GM12878 (cell line): ENCODE data around the gene RAMP1. TPM values are rescaled to one million over a fixed set of nuclear protein-coding genes. Genes with fewer than 3 reads are reported as not detected.

Experiments
- HDAC2 ChIP-seq: fragments of 200-600 bp; sonication (generic); IDR thresholded peaks from 2 replicates; pipeline ENCODE4 v1.6.1; 2017
- KLF5 ChIP-seq: fragments of 450-650 bp; IDR thresholded peaks from 2 replicates; pipeline ENCODE4 v1.6.1; 2014; ENCODE audit warnings: mild to moderate bottlenecking; ENCODE audit not compliant: partially characterized antibody
- POLR2AphosphoS5 ChIP-seq: IDR thresholded peaks from 2 replicates; pipeline ENCODE4 v1.6.1; 2011; ENCODE audit warnings: mild to moderate bottlenecking, low read length, inconsistent platforms
- SREBF2 ChIP-seq: IDR thresholded peaks from 2 replicates; pipeline ENCODE4 v1.6.1; 2012; ENCODE audit warnings: mild to moderate bottlenecking, low read length
- polyA plus RNA-seq, 11 experiments: library from polyadenylated mRNA; depleted of rRNA in 4 of 11; unstranded in 6 of 11; stranded (reverse) in 5 of 11; fragments of >200 nt; fragmentation: Nextera tagmentation in 4 of 11; fragmentation: Illumina TruSeq in 1 of 11; extraction: Ambion mirVana in 4 of 11; extraction: Trizol in 1 of 11; gene quantifications; 1 replicate in 1 of 11; 2 replicates in 10 of 11; pipeline versions ENCODE4 v1.2.1 to v1.2.3, GENCODE V29; 2011 to 2016; ENCODE audit warnings: inconsistent platforms in 2 of 11, missing spikeins in 2 of 11, low read depth in 1 of 11
- total RNA-seq, 4 experiments: library from RNA; depleted of rRNA in 3 of 4; stranded (reverse); fragments of >200 nt in 3 of 4; fragmentation: Illumina TruSeq in 1 of 4; extraction: Trizol in 1 of 4; gene quantifications; 2 replicates each; pipeline versions ENCODE4 v1.2.1 to v1.2.3, GENCODE V29; 2013 to 2021
- TF ChIP-seq, protein P1 (sequence below): IDR thresholded peaks from 2 replicates; pipeline ENCODE4 v1.6.1; 2011; ENCODE audit warnings: borderline replicate concordance, low read depth, mild to moderate bottlenecking, moderate library complexity, mixed read lengths, low read length; ENCODE audit not compliant: insufficient read depth; ENCODE audit errors: extremely low read length
- TF ChIP-seq, protein P2 (sequence below): fragments of 450-650 bp; formaldehyde crosslinking; IDR thresholded peaks from 2 replicates; pipeline ENCODE4 v1.4.0; 2022; ENCODE audit warnings: mild to moderate bottlenecking, moderate library complexity
- TF ChIP-seq, protein P3 (sequence below): fragments of 450-650 bp; IDR thresholded peaks from 2 replicates; pipeline ENCODE4 v1.6.1; 2017; ENCODE audit warnings: mild to moderate bottlenecking
- TF ChIP-seq, protein P4 (sequence below): fragments of 450-650 bp; IDR thresholded peaks from 2 replicates; pipeline ENCODE4 v1.6.1; 2017; ENCODE audit warnings: borderline replicate concordance
- TF ChIP-seq, protein P5 (sequence below): fragments of 450-650 bp; IDR thresholded peaks from 2 replicates; pipeline ENCODE4 v1.6.1; 2017; ENCODE audit warnings: antibody characterized with exemption, mild to moderate bottlenecking, moderate library complexity
- TF ChIP-seq, protein P6 (sequence below): fragments of 450-650 bp; IDR thresholded peaks from 2 replicates; pipeline ENCODE4 v1.6.1; 2018; ENCODE audit warnings: borderline replicate concordance, mild to moderate bottlenecking; ENCODE audit not compliant: partially characterized antibody

Gene RAMP1
- total and polyA plus RNA-seq, 10 of the 15 experiments (the other 5 are each of a cell fraction or from before 2014, with no cell fraction given): 0.11 to 0.19 (median 0.12) TPM; not detected in 7

DNA sequence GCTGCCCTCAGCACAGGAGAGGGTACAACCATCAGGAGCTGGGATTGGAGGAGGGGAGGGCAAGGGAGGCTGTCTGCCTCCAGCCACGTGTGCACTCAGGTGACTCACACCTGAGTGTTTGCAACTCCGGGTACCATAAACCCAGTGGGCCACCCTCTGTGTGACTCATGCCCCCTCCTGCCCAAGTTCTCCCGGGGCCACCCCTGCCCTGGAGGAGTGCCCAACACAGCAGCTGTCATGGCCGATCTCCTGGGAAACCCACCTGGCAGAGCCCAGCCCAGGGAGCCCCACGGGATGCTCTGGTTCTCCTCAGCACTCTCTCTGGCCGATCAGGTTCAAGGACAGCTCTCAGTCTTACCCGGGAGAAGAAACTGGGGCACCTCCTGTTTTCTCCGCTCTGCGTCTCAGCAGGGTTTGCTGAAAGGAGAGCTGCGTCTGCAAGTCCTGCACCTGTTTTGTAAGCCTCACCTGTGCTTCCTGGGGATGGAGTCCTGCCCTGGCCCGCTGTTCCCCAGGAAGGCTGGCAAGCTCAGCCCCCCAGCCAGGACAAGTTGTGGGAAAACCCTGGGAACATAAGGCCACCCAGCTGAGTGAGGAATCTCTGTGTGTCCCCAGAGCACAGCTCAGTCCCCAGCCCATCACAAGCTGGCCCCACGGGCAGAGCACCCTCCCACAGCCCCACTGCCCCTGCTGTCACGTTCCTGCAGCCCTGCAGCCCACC, 63.4 kb downstream of the RAMP1 start (continued):
- TF ChIP-seq HDAC2 (no peak), KLF5 (no peak), POLR2AphosphoS5 (no peak), SREBF2 (no peak)
- TF ChIP-seq, protein P1, sequence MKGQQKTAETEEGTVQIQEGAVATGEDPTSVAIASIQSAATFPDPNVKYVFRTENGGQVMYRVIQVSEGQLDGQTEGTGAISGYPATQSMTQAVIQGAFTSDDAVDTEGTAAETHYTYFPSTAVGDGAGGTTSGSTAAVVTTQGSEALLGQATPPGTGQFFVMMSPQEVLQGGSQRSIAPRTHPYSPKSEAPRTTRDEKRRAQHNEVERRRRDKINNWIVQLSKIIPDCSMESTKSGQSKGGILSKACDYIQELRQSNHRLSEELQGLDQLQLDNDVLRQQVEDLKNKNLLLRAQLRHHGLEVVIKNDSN: no peak
- TF ChIP-seq, protein P2, sequence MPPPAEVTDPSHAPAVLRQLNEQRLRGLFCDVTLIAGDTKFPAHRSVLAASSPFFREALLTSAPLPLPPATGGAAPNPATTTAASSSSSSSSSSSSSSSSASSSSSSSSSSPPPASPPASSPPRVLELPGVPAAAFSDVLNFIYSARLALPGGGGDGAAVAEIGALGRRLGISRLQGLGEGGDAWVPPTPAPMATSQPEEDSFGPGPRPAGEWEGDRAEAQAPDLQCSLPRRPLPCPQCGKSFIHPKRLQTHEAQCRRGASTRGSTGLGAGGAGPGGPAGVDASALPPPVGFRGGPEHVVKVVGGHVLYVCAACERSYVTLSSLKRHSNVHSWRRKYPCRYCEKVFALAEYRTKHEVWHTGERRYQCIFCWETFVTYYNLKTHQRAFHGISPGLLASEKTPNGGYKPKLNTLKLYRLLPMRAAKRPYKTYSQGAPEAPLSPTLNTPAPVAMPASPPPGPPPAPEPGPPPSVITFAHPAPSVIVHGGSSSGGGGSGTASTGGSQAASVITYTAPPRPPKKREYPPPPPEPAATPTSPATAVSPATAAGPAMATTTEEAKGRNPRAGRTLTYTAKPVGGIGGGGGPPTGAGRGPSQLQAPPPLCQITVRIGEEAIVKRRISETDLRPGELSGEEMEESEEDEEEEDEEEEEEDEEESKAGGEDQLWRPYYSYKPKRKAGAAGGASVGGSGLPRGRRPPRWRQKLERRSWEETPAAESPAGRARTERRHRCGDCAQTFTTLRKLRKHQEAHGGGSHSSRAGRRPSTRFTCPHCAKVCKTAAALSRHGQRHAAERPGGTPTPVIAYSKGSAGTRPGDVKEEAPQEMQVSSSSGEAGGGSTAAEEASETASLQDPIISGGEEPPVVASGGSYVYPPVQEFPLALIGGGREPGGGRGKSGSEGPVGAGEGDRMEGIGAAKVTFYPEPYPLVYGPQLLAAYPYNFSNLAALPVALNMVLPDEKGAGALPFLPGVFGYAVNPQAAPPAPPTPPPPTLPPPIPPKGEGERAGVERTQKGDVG (CRISPR knock-in tag): no peak
- TF ChIP-seq, protein P3, sequence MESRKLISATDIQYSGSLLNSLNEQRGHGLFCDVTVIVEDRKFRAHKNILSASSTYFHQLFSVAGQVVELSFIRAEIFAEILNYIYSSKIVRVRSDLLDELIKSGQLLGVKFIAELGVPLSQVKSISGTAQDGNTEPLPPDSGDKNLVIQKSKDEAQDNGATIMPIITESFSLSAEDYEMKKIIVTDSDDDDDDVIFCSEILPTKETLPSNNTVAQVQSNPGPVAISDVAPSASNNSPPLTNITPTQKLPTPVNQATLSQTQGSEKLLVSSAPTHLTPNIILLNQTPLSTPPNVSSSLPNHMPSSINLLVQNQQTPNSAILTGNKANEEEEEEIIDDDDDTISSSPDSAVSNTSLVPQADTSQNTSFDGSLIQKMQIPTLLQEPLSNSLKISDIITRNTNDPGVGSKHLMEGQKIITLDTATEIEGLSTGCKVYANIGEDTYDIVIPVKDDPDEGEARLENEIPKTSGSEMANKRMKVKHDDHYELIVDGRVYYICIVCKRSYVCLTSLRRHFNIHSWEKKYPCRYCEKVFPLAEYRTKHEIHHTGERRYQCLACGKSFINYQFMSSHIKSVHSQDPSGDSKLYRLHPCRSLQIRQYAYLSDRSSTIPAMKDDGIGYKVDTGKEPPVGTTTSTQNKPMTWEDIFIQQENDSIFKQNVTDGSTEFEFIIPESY: no peak
- TF ChIP-seq, protein P4, sequence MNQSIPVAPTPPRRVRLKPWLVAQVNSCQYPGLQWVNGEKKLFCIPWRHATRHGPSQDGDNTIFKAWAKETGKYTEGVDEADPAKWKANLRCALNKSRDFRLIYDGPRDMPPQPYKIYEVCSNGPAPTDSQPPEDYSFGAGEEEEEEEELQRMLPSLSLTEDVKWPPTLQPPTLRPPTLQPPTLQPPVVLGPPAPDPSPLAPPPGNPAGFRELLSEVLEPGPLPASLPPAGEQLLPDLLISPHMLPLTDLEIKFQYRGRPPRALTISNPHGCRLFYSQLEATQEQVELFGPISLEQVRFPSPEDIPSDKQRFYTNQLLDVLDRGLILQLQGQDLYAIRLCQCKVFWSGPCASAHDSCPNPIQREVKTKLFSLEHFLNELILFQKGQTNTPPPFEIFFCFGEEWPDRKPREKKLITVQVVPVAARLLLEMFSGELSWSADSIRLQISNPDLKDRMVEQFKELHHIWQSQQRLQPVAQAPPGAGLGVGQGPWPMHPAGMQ: no peak
- TF ChIP-seq, protein P5, sequence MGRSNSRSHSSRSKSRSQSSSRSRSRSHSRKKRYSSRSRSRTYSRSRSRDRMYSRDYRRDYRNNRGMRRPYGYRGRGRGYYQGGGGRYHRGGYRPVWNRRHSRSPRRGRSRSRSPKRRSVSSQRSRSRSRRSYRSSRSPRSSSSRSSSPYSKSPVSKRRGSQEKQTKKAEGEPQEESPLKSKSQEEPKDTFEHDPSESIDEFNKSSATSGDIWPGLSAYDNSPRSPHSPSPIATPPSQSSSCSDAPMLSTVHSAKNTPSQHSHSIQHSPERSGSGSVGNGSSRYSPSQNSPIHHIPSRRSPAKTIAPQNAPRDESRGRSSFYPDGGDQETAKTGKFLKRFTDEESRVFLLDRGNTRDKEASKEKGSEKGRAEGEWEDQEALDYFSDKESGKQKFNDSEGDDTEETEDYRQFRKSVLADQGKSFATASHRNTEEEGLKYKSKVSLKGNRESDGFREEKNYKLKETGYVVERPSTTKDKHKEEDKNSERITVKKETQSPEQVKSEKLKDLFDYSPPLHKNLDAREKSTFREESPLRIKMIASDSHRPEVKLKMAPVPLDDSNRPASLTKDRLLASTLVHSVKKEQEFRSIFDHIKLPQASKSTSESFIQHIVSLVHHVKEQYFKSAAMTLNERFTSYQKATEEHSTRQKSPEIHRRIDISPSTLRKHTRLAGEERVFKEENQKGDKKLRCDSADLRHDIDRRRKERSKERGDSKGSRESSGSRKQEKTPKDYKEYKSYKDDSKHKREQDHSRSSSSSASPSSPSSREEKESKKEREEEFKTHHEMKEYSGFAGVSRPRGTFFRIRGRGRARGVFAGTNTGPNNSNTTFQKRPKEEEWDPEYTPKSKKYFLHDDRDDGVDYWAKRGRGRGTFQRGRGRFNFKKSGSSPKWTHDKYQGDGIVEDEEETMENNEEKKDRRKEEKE: no peak
- TF ChIP-seq, protein P6, sequence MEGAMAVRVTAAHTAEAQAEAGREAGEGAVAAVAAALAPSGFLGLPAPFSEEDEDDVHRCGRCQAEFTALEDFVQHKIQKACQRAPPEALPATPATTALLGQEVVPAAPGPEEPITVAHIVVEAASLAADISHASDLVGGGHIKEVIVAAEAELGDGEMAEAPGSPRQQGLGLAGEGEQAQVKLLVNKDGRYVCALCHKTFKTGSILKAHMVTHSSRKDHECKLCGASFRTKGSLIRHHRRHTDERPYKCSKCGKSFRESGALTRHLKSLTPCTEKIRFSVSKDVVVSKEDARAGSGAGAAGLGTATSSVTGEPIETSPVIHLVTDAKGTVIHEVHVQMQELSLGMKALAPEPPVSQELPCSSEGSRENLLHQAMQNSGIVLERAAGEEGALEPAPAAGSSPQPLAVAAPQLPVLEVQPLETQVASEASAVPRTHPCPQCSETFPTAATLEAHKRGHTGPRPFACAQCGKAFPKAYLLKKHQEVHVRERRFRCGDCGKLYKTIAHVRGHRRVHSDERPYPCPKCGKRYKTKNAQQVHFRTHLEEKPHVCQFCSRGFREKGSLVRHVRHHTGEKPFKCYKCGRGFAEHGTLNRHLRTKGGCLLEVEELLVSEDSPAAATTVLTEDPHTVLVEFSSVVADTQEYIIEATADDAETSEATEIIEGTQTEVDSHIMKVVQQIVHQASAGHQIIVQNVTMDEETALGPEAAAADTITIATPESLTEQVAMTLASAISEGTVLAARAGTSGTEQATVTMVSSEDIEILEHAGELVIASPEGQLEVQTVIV: no peak
- TF ChIP-seq, all 136 proteins: peak for 0
